ENCODE data around the gene RABGAP1. TPM values are rescaled to one million over a fixed set of nuclear protein-coding genes. Genes with fewer than 3 reads are reported as not detected.

Gene RABGAP1
- polyA plus RNA-seq, 4 donors = 57.6 to 69.7 (median 64.0) TPM

DNA sequence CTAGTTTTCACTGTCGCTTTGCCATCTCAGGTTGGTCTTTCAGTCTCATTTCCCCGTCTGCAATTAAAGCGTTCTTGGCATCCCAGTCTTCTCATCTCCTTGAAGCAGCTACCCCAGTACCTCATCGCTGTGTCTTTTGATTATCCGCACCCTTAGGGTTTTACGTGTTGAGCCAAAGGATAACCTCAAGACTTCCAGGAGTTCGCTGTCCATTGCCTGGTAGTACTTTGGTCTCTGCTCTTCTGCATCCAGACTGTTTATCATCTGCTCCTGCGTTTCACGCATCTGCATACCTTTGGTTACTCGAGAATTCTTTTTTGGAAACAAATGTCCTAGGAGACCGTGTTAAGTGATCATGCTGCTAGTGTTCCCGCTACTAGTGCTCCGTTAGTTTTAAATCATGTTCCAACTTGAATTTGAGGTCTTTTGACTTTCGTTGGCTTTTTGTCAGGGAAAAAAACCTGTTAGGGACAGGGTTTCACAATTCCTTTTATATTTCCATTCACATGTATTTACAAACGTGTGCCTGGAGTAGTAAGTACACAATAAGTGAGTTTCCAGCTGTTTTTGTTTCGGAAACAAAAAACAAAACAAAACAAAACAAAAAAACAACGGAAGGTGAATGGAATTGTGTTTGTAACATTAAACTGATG is 888 bp downstream of the RABGAP1 start:
- DNase-seq (ENCODE audit: low read depth in 4 of 4, low spot score in 3 of 4) = no peak

- DNase-seq (ENCODE audit: low read depth in 4 of 4, low spot score in 3 of 4) = no peak
Observed at GRCh38 chr9:122944960-122945888, 4.4 kb downstream of the RABGAP1 start.

- DNase-seq (ENCODE audit: low read depth in 4 of 4, low spot score in 3 of 4) = no peak
Observed at GRCh38 chr9:122946461-122947005, 5.7 kb downstream of the RABGAP1 start.

- no peak for DNase-seq (ENCODE audit: low read depth in 4 of 4, low spot score in 3 of 4)
Observed at GRCh38 chr9:122948313-122948712, 7.5 kb downstream of the RABGAP1 start.

GRCh38 chr9:122949696-122950095 is 8.9 kb downstream of the RABGAP1 start:
- DNase-seq (ENCODE audit: low read depth in 4 of 4, low spot score in 3 of 4) = no peak

- DNase-seq (ENCODE audit: low read depth in 4 of 4, low spot score in 3 of 4) = no peak
Observed at GRCh38 chr9:122950263-122950662, 9.4 kb downstream of the RABGAP1 start.

DNA sequence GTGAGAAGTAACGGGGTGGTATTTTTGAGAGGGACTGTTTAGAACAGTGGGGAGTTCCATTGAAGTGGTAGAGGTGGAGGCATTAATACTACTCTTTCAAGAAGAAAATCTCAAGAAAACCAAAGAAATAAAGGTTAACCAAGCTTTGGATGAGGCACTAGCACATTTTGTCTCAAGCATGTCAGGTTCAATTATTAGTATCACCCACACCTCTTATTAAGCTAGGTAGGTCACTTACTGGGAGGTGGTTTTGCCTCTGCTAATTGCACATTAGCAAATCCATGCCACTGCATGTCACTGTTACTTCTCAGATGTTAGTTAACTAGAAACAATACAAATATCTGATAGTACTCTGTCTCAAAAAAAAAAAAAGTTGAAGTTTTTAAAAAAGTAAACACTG is 10.2 kb downstream of the RABGAP1 start:
- no peak for DNase-seq (ENCODE audit: low read depth in 4 of 4, low spot score in 3 of 4)

DNA sequence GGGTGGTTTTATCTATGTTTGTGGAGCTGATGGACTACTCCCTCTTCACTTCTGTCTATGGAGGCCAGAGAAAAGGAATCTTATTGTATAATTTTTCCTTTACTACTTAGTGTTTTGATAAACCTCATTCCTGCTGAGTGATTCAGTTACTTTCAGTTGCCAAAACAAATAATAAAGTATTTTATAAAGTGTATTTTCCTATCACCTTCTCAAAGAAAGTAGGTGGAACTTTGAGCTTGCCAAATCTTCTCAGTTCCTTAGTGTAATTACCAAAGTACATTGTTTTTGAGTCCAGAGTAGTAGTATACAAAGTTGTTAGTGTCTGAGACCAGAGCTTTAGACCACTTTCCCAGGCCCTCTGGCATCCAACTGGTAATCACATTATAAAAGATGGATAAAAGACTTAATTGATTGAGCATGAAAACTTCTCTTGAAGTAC is 13.5 kb downstream of the RABGAP1 start:
- no peak for DNase-seq (ENCODE audit: low read depth in 4 of 4, low spot score in 3 of 4)

DNA sequence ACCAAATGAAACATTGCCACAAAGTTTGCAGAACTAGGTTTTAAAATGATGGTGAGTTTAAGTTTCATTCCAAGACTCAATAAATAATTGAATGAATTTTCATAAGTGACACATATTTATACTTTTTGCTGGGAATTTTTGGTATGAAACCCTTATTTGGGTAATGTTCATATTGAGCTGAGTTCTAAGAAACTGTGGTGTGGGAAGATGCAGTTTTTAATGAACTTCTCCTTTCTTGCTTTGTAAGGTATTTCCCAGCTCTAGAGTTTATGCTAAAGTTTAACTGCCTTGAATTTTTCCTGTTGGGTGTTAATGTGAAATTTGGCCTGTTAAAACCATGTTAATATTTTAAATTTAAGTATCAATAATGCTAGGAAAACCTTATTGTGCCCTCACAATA is 15.1 kb downstream of the RABGAP1 start:
- DNase-seq (ENCODE audit: low read depth in 4 of 4, low spot score in 3 of 4) = no peak

DNA sequence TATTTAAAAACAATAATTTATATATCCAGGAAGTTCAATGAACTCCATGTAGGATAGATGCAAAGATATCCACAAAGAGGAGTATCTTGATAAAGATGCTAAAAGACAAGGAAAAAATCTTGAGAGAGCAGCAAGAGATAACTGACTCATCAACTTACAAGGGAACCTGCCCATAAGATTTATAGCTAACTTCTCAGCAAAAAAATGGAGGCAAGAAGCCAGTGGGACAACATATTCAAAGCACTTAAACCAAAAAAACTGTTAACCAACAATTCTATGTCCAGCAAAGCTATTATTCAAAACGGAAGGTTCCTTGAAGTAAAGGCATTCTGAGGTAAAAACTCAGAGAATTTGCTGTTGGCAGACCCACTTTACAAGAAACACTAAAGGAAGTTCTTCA is 20.3 kb downstream of the RABGAP1 start:
- DNase-seq (ENCODE audit: low read depth in 4 of 4, low spot score in 3 of 4) = no peak

- DNase-seq (ENCODE audit: low read depth in 4 of 4, low spot score in 3 of 4) = no peak
Observed at GRCh38 chr9:122975196-122975595, 34.4 kb downstream of the RABGAP1 start.

- DNase-seq (ENCODE audit: low read depth in 4 of 4, low spot score in 3 of 4) = no peak
Observed at GRCh38 chr9:122978601-122979000, 37.8 kb downstream of the RABGAP1 start.

- DNase-seq (ENCODE audit: low read depth in 4 of 4, low spot score in 3 of 4) = no peak
Observed at GRCh38 chr9:122986010-122986409, 45.2 kb downstream of the RABGAP1 start.

GRCh38 chr9:122988141-122988540 is 47.3 kb downstream of the RABGAP1 start:
- DNase-seq (ENCODE audit: low read depth in 4 of 4, low spot score in 3 of 4) = no peak

- DNase-seq (ENCODE audit: low read depth in 4 of 4, low spot score in 3 of 4) = no peak
Observed at GRCh38 chr9:122988920-122989621, 48.3 kb downstream of the RABGAP1 start.

DNA sequence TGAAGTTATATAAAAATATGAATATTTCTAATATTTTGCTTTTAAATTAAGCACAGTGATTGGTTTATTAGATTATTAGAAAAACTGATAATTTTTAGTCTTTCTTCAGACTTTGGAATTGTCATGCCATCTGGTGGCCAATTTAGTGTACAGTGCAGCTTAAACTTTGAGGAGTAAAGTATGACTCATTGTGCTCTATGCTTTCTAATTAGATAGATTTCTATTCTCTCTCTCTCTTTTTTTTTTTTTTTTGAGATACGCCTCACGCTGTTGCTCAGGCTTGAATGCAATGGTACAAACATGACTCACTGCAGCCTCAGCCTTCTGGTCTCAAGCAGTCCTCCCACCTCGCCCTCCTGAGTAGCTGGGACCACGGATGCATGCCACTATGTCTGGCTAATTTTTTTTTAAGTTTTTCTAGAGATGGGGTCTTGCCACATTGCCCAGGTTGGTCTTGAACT is 50.6 kb downstream of the RABGAP1 start:
- peak in 1 of 4 donors; percentile 10 for DNase-seq (ENCODE audit: low read depth in 4 of 4, low spot score in 3 of 4)

- no peak for DNase-seq (ENCODE audit: low read depth in 4 of 4, low spot score in 3 of 4)
Observed at GRCh38 chr9:122996586-122996985, 55.8 kb downstream of the RABGAP1 start.

DNA sequence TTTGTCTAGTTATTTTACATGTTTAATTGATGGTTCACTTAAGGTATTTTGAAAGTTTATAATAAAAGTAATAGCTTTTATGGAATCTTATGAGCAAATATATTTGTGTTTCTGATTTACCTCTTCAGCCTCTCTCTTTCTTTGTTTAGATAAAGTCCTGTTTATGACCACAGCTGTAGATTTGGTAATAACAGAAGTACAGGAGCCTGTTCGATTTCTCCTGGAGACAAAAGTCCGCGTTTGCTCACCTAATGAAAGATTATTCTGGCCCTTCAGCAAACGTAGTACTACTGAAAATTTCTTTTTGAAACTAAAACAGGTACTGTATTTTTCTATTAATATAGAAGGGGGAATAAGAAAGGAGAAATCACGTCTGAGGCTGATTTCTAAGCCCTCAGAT is 57.6 kb downstream of the RABGAP1 start:
- no peak for DNase-seq (ENCODE audit: low read depth in 4 of 4, low spot score in 3 of 4)

GRCh38 chr9:123000371-123001068 is 59.7 kb downstream of the RABGAP1 start:
- no peak for DNase-seq (ENCODE audit: low read depth in 4 of 4, low spot score in 3 of 4)

GRCh38 chr9:123002754-123003153 is 61.9 kb downstream of the RABGAP1 start:
- DNase-seq (ENCODE audit: low read depth in 4 of 4, low spot score in 3 of 4) = peak in 1 of 4 donors; percentile 27

Data from right renal pelvis (tissue), 4 donors.